Skeletal muscle tissue (tissue), 4 donors: ENCODE measurements around the gene MAP1LC3B. TPM values are rescaled to one million over a fixed set of nuclear protein-coding genes. Genes with fewer than 3 reads are reported as not detected.
"Not testable (repeated sequence)": the region's sequence is repeated elsewhere in the genome, so short reads cannot be mapped to it uniquely, and the experiment has no call there.

Source experiments
- H3K27ac ChIP-seq: one replicate; pipeline ENCODE4 v1.7.0; 2013; ENCODE audit warnings: mild to moderate bottlenecking, low read depth, low read length, inconsistent platforms
- H3K27me3 ChIP-seq, 3 donors: one replicate each; pipeline ENCODE4 v1.7.0; 2013; ENCODE audit warnings: low read length in 3 of 3; ENCODE audit not compliant: control insufficient read depth in 3 of 3, insufficient read depth in 3 of 3
- H3K36me3 ChIP-seq, 3 donors: one replicate each; pipeline ENCODE4 v1.7.0; 2013; ENCODE audit warnings: low read length in 3 of 3; ENCODE audit not compliant: control insufficient read depth in 3 of 3, insufficient read depth in 3 of 3
- H3K4me1 ChIP-seq, 3 donors: one replicate each; pipeline ENCODE4 v1.7.0; 2013; ENCODE audit warnings: low read length in 3 of 3, mild to moderate bottlenecking in 3 of 3; ENCODE audit not compliant: control insufficient read depth in 3 of 3, insufficient read depth in 3 of 3
- H3K4me3 ChIP-seq, 3 donors: one replicate each; pipeline ENCODE4 v1.7.0; 2013; ENCODE audit warnings: low read length in 3 of 3
- H3K9ac ChIP-seq, 3 donors: one replicate each; pipeline ENCODE4 v1.7.0; 2013; ENCODE audit warnings: low read length in 3 of 3, mild to moderate bottlenecking in 3 of 3, moderate library complexity in 2 of 3, low read depth in 1 of 3
- H3K9me3 ChIP-seq, 3 donors: one replicate each; pipeline ENCODE4 v1.7.0; 2013; ENCODE audit warnings: low read length in 3 of 3; ENCODE audit not compliant: control insufficient read depth in 3 of 3
- total RNA-seq: library from RNA; depleted of rRNA; stranded (reverse); fragments of >200 nt; gene quantifications from one replicate; pipeline ENCODE4 v1.2.3, GENCODE V29; 2014
- donor health status: Osteomylitis.

Gene MAP1LC3B
- total RNA-seq, 1 donor from 2014 or later: 20.9 TPM

DNA sequence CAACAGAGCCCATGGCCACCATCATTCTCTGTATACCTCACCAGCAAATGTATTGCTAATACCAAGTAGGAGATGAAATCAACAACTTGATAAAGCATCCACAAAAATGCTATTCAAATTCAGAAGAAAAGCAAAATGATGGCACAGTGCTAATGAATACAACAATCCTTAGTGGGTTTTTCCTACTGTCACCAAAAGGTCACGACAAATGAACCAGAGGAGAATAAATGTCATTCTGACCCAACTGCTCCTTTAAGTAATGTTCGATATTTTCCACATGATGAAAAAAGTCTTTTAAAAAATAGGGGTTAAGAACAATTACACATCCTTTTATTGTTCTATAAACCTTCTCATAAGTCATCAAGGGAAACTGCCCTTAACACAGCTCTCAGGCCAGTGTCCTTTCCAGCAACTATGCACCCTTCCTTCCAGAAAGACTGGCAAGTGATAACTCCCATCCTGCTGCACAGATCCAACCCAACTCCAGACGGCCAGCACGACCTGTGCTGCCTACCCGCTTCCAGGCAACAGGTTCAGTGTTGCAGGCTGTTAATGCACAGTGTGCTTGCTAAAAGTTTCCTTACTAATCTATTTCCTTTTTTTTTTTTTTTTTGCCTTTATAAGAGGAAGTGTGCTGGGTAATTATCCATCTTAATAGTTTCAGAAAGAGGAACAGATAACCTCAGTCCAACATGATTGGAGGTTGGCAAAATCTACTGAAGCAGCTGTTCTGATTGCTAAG, 23.9 kb upstream of the MAP1LC3B start:
- Histone ChIP-seq H3K27ac (peak overlapping the region; percentile 40), H3K9me3 (no peaks in the 10 kb centered on the region), H3K9ac (peak overlapping the region in 1 of 3 donors; percentile 3), H3K36me3 (peaks cover 0 to 9% (median 2%) of the 10 kb centered on the region in 3 donors), H3K4me1 (peaks cover 57 to 58% (median 58%) of the 10 kb centered on the region in 3 donors), H3K4me3 (no peak overlapping the region), H3K27me3 (no peaks in the 10 kb centered on the region)

GRCh38 chr16:87369117-87369765, 22.9 kb upstream of the MAP1LC3B start:
- Histone ChIP-seq H3K36me3 (peaks cover 0 to 10% (median 2%) of the 10 kb centered on the region in 3 donors), H3K27me3 (no peaks in the 10 kb centered on the region), H3K9ac (no peak overlapping the region), H3K27ac (no peak overlapping the region), H3K4me3 (no peak overlapping the region), H3K4me1 (peaks cover 47 to 58% (median 48%) of the 10 kb centered on the region in 3 donors), H3K9me3 (no peaks in the 10 kb centered on the region)

DNA sequence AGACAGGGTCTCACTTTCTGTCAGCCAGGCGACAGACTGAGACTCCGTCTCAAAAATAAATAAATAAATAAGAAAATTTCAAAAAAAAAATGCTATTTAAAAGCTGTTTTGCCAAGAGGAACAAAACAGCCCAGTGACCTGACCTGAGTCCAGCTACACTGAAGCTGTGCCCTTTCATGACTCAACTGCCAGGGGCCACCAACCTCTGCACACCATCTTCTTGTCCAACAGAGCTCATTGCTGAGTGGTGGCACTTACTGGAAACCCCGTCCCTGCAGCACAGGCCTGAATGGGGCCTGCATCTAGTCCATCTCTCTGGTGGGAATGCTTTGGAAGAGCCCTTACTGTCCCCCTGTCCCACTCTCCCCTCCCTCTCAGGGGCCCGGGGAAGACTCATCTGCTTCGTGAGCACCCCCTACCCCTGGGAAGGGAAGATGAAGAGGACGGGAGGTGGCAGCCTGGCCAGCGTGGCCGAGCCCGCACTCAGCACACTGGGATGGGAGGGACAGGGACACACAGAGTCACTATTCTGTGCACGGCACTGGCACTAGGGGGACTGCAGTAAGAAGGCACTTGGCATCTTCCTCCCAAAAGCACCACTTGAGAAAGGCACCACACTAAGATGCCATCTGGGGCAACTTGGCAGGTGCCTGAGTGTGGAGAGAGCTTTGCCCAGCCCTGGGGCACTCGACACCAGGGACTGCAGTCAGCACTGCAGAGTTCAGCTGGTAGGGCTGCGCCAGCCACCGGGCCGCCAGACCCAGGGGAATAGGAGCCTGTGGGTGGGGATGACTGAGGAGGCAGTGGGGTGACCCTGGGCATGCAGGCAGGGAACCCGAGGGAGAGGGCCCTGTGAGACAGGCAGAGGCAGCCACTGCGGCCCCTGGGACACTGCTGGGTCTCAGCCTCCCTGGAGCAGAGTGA, 22.1 kb upstream of the MAP1LC3B start:
- peak overlapping the region; percentile 47 for H3K27ac ChIP-seq
- H3K36me3 ChIP-seq: peaks cover 0 to 10% (median 2%) of the 10 kb centered on the region in 3 donors
- H3K4me1 ChIP-seq: peaks cover 43 to 56% (median 46%) of the 10 kb centered on the region in 3 donors
- no peaks in the 10 kb centered on the region for H3K9me3 ChIP-seq
- peak overlapping the region in 2 of 3 donors; percentile 7 to 19 for H3K4me3 ChIP-seq
- H3K27me3 ChIP-seq: no peaks in the 10 kb centered on the region
- H3K9ac ChIP-seq: peak overlapping the region; percentile 56 to 64 (median 57)

DNA sequence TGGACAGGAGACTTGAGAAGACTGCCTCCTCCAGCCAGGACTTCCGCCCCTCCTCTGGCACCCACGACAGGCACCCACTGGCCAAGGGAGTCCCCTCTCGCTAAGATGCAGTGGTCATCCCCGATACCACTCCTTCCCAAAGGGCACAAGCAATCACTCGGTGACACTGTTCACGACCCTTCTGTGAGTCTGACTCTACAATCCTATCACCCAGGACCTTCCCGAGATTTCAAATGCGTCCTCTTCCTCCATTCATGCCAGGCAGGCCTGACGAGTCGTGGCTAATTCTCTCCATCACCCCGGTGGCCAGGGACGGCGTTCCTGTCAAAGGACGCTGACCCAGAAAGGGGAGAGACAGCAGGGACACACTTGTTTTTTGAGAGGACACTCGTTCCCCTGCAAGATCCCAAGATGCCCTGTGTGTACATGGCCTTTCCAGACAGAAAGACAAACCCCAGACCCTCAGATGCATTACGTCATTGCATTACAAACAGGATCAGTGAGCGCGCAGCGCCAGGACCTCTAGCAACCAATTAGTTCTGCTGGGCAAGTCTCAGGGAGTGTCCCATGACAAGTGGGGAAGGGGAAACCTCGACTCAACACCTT, 20.8 kb upstream of the MAP1LC3B start:
- Histone ChIP-seq H3K27me3 (no peaks in the 10 kb centered on the region), H3K4me3 (peak overlapping the region in 2 of 3 donors; percentile 14 to 29), H3K36me3 (peaks cover 0 to 5% (median 2%) of the 10 kb centered on the region in 3 donors), H3K27ac (peak overlapping the region; percentile 47), H3K4me1 (peaks cover 56 to 65% (median 59%) of the 10 kb centered on the region in 3 donors), H3K9ac (peak overlapping the region; percentile 36 to 64 (median 56)), H3K9me3 (no peaks in the 10 kb centered on the region)

- no peak overlapping the region for H3K9ac ChIP-seq
- H3K4me3 ChIP-seq: no peak overlapping the region
- H3K4me1 ChIP-seq: peaks cover 56 to 73% (median 63%) of the 10 kb centered on the region in 3 donors
- H3K27ac ChIP-seq: no peak overlapping the region
- peaks cover 0 to 4% (median 0%) of the 10 kb centered on the region in 3 donors for H3K36me3 ChIP-seq
- no peaks in the 10 kb centered on the region for H3K9me3 ChIP-seq
- H3K27me3 ChIP-seq: no peaks in the 10 kb centered on the region
These were observed 19.8 kb upstream of the MAP1LC3B start for GRCh38 chr16:87372305-87372704.

DNA sequence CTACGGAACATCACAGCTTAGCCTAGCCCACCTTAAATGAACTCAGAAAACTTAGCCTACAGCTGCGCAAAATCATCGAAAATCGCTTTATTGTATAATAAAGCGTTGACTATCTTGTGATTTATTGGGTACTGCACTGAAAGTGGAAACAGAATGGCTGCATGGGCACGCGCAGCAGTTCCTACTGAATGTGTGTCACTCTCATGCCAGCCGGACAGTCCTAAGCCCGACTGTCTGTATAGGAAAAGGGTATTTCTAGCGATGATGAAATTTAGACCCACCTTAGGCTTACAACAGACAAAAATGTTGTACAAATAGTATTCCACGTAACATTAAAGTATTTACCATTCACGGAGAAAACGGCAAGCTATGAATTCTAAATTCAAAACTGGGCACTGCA, 17.8 kb upstream of the MAP1LC3B start:
- H3K9me3 ChIP-seq: no peaks in the 10 kb centered on the region
- peaks cover 0 to 2% (median 0%) of the 10 kb centered on the region in 3 donors for H3K36me3 ChIP-seq
- no peak overlapping the region for H3K9ac ChIP-seq
- no peaks in the 10 kb centered on the region for H3K27me3 ChIP-seq
- H3K4me1 ChIP-seq: peaks cover 44 to 68% (median 56%) of the 10 kb centered on the region in 3 donors
- no peak overlapping the region for H3K4me3 ChIP-seq
- H3K27ac ChIP-seq: peak overlapping the region; percentile 89

DNA sequence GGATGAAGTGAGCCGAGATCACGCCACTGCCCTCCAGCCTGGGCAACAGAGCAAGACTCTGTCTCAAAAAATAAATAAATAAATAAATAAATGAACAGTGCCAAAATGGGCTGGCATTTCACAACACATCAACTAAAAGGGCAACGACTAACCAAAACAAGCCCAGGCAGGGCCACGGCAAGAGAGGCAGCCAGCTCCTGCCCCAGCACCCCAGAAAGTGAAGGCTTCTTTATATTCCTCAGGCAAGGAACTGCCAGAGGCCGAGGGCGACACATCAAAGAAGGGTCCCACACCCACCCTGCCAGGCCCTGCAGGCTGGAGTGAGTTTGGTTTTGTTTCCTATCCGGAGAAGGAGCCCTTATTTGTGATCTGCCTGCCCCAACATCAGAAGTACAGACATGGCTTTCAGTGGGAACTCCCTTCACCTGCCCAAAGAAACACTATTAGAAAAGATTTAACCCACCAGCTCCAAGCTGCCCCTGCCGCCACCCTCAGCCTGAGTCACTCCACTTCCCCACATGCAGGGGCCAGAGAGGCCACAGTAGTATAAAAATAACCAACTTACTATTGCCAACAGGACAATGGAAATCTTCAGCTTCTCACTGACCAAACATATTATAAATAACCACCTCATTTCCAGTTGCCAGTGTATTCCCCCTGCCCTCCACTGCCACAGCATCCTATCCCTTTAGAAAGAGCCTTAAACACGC, 16.6 kb upstream of the MAP1LC3B start:
- peak overlapping the region in 2 of 3 donors; percentile 7 to 58 for H3K4me3 ChIP-seq
- peaks cover 38 to 67% (median 49%) of the 10 kb centered on the region in 3 donors for H3K4me1 ChIP-seq
- peaks cover 0 to 2% (median 2%) of the 10 kb centered on the region in 3 donors for H3K36me3 ChIP-seq
- peak overlapping the region; percentile 61 to 86 (median 66) for H3K9ac ChIP-seq
- H3K27me3 ChIP-seq: no peaks in the 10 kb centered on the region
- no peaks in the 10 kb centered on the region for H3K9me3 ChIP-seq
- peak overlapping the region; percentile 89 for H3K27ac ChIP-seq

- H3K9ac ChIP-seq: peak overlapping the region in 1 of 3 donors; percentile 33
- H3K27me3 ChIP-seq: no peaks in the 10 kb centered on the region
- no peak overlapping the region for H3K4me3 ChIP-seq
- peaks cover 0 to 2% (median 2%) of the 10 kb centered on the region in 3 donors for H3K36me3 ChIP-seq
- peak overlapping the region; percentile 89 for H3K27ac ChIP-seq
- H3K4me1 ChIP-seq: peaks cover 38 to 66% (median 49%) of the 10 kb centered on the region in 3 donors
- H3K9me3 ChIP-seq: no peaks in the 10 kb centered on the region
These were observed 15.5 kb upstream of the MAP1LC3B start for GRCh38 chr16:87376660-87377059.

DNA sequence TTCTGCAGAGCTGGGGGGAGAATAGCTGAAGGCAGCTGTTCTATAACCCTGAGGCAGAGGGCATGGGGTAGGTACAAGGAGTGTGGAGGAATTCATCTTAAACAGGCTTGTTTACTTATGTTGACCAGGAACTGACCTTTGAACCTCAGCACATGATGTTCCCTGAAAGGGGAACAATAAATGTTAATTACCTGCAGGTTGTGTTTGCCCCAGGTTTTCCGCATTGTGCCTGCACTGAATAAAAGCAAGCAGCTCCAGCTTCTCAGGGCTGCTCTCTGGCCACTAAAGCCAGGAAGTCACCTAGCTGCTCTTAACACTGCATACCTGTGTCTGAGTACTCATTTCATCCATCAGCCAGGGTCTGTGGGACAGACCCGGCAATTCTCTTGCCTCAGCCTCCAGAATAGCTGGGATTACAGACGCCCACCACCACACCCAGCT, 12.8 kb upstream of the MAP1LC3B start:
- peak overlapping the region; percentile 93 for H3K27ac ChIP-seq
- H3K4me1 ChIP-seq: peaks cover 48 to 66% (median 52%) of the 10 kb centered on the region in 3 donors
- H3K4me3 ChIP-seq, H3K36me3 ChIP-seq, H3K27me3 ChIP-seq, H3K9ac ChIP-seq, H3K9me3 ChIP-seq: not testable (repeated sequence)
